ES-I3 (cell line): ENCODE measurements around the gene LYRM7.

Experiments used
- H3K36me3 ChIP-seq: 2 replicates; pipeline ENCODE4 v1.6.1; 2013; ENCODE audit warnings: mild to moderate bottlenecking, low read length, control low read depth, moderate library complexity; ENCODE audit not compliant: insufficient read depth
- H3K4me1 ChIP-seq: 2 replicates; pipeline ENCODE4 v1.6.1; 2013; ENCODE audit warnings: mild to moderate bottlenecking, control low read depth, low read length; ENCODE audit not compliant: insufficient read depth
- H3K9ac ChIP-seq: 2 replicates; pipeline ENCODE4 v1.6.1; 2013; ENCODE audit warnings: low read depth, mild to moderate bottlenecking, low read length, moderate library complexity
- H3K9me3 ChIP-seq: 2 replicates; pipeline ENCODE4 v1.6.1; 2013; ENCODE audit warnings: mild to moderate bottlenecking, low read length, moderate library complexity; ENCODE audit not compliant: control insufficient read depth, insufficient read depth

LYRM7 gene

DNA sequence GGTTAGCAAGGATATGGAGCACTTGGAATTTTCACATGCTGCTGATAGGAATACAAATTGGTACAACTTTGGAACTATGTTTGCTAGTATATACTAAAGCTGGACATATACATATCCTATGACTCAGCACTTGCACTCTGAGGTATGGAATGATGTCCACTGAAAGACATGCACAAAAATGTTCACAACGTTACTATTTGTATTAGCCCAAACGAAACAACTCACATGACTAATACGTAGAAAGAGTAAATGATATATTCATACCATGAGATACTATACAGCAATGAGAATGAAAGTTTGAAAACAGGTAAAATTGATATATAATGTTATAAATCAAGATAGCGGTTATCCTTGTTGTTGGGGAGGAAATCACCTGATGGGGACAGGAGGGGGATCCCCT is 47.6 kb downstream of the LYRM7 start:
- H3K36me3 ChIP-seq, result no peaks in the 10 kb centered on the region
- H3K9ac ChIP-seq, result no peak overlapping the region
- no peaks in the 10 kb centered on the region for H3K4me1 ChIP-seq
- no peaks in the 10 kb centered on the region for H3K9me3 ChIP-seq

DNA sequence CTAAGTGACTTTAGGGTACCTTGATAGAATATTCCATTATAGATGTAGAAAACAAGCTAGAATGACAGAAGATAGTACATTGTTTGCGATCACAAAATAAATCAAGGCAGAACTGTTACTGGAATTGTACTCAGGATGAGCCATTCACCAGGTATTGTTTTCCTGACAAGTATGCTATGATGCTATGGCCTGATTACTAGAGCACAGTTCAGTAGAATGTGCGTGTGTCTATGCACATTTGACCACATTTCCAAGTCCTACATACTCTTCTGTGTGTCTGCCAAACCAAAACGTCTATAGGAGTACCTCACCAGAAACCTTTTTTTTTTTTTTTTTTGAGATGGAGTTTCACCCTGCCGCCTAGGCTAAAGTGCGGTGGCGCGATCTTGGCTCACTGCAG is 49.8 kb downstream of the LYRM7 start:
- Histone ChIP-seq H3K4me1 (no peaks in the 10 kb centered on the region), H3K9ac (no peak overlapping the region), H3K36me3 (no peaks in the 10 kb centered on the region), H3K9me3 (no peaks in the 10 kb centered on the region)

DNA sequence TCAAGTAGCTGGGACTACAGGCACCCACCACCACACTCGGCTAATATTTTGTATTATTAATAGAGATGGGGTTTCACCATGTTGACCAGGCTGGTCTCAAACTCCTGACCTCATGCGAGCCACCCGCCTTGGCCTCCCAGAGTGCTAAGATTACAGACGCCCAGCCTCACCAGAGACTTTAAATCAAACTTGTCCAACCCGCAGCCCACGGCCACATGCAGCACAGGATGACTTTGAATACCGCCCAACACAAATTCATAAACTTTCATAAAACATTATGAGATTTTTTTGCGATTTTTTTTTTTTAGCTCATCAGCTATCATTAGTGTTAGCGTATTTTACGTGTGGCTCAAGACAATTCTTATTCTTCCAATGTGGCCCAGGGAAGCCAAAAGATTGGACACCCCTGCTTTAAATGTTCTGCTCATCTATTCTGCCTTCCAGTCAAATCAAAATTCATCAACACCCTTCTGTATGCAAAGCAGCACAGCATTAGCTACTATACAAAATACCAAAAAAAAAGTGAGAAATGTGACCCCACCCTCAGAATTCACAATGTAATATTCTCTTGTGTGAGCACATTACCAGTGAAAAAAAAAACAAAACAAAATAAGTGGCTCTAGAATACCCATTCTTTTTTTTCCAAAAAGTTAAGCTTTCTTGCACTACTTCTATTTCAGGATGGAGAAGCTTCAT is 50.4 kb downstream of the LYRM7 start:
- Histone ChIP-seq H3K4me1 (no peaks in the 10 kb centered on the region), H3K9me3 (no peaks in the 10 kb centered on the region), H3K9ac (no peak overlapping the region), H3K36me3 (no peaks in the 10 kb centered on the region)

DNA sequence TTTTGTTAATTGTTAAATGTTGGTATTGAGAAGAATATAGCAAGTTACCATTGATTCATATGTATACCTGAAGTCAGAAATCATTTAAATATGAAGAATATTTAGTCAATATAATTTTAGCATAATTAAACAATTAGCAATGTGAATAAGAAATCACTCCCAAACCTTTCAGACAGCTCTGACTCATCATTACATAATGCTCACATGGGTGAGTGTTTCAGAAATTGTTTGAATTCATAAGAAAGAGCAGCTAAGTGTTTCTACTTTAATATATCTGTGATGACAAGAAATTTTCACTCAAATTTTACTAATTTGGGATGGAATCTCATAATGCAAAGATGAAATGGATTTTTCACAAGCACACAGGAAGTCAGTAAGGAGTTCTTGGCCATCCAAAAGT is 51.1 kb downstream of the LYRM7 start:
- H3K36me3 ChIP-seq, result no peaks in the 10 kb centered on the region
- no peak overlapping the region for H3K9ac ChIP-seq
- no peaks in the 10 kb centered on the region for H3K9me3 ChIP-seq
- no peaks in the 10 kb centered on the region for H3K4me1 ChIP-seq

DNA sequence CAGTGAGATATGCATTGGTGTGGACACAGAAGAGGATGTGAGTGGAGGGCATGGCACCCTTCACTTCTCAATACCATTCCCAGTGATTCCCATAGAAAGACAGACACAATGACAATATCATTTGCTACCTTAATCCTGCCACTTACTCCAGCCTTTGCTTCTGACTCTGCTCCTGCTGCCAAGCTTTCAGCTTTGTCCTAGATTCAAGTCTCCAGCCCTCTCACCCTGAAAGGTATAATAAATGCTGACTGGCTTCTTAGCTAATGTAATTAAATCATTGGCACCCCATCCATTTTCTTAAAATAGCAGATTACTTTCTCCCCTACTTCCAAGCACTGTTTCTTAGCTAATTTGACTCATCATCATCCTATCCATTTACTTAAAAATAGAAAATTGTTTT is 52.0 kb downstream of the LYRM7 start:
- Histone ChIP-seq H3K36me3 (no peaks in the 10 kb centered on the region), H3K4me1 (no peaks in the 10 kb centered on the region), H3K9me3 (no peaks in the 10 kb centered on the region), H3K9ac (no peak overlapping the region)

DNA sequence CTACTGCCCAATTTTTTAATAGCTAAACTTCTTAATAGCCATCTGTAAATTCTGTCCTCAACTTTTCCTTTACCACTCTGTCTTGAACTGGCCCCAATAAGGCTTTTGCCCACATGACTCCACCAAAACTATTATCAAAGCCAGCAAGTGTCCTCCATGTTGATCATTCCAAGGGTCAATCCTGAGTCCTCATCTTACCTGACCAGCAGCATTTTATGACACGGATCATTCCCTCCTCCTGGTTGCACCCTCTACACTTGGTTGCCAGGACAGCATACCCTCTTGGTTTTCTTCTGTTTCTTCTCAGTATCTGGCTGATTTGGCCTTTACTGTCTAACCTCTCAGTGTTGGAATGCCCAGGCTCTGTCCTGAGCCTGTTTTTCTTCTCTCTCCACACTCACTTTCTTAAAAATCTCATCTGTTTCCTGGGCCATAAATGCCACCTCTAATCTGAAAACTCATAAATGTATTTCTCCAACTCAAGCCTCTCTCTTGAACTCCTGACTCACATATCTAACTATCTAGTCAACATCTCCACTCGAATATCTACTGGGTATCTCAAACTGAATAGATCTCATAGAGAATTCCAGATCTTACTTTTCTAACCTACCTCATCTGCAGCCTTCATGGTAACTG is 53.1 kb downstream of the LYRM7 start:
- H3K4me1 ChIP-seq, result no peaks in the 10 kb centered on the region
- H3K36me3 ChIP-seq, result no peaks in the 10 kb centered on the region
- H3K9me3 ChIP-seq, result no peaks in the 10 kb centered on the region
- no peak overlapping the region for H3K9ac ChIP-seq

DNA sequence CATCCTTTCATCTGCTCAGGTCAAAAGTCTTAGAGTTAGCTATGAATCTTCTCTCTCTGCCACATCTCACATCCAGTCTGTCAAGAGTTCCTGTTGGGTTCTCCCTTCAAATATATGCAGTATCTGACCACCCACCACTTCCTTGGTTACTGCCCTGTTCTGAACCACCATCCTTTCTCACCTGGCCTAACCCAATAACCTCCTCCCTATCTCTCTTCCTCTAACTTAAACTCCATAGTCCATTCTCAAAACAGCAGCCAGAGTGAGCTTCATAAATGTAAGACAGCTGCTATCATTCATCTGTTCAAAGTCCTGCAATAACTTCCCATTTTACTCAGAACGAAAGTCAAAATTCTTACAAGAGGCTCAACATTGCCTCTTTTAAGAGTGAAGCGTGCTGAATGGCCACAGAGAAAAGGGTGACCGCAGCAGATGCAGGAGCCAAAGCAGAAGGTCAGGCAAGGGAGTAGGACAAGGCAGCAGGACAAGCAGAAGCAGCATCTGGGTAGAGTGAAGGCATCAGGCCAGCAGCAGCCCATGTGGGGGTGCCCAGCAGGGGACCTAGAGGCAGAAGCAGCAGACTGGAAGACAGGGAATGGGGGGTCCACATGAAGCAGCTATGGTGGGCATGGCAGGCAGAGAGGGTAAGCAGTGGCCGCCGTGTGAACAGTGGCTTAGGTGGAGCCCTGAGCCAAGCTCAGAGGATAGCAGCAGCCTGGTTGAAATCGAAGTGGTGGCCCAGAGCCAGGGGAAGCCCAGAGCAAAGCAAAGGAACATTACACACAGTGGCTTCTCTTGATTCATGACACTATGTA is 53.9 kb downstream of the LYRM7 start:
- Histone ChIP-seq H3K9ac (no peak overlapping the region), H3K36me3 (no peaks in the 10 kb centered on the region), H3K9me3 (no peaks in the 10 kb centered on the region), H3K4me1 (no peaks in the 10 kb centered on the region)

DNA sequence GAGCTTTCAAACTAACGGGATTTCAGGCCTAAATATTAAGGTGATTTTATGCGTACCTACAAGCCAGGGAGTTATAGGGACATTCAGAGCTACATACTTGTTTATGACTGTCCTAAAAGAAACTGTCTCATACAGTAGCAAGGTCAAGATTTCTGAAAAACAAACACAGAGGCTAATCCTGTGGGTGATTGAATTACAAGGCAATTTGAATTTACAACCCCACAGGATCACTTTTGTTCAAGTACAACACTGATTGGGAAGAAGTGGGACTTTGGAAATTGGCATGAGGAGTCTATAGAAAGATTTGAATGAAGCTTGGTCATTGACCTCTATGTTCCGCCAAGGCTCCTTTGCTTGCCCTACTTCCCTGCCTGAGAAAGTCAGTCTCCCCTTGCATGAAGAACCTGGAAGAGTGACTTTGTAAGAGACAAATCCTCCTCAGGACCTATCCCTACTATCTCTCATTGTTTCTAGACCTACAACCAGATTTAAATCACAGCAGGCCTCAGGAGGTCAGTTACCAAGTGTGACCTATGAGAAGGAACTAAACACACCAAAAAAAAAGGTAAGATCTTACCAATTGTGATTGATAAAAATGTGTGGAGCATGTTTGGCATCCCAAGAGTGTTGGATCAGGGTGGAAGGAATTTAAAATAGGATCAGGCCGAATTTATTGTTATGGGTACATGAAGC is 54.7 kb downstream of the LYRM7 start:
- H3K36me3 ChIP-seq, result no peaks in the 10 kb centered on the region
- no peaks in the 10 kb centered on the region for H3K9me3 ChIP-seq
- no peaks in the 10 kb centered on the region for H3K4me1 ChIP-seq
- no peak overlapping the region for H3K9ac ChIP-seq

DNA sequence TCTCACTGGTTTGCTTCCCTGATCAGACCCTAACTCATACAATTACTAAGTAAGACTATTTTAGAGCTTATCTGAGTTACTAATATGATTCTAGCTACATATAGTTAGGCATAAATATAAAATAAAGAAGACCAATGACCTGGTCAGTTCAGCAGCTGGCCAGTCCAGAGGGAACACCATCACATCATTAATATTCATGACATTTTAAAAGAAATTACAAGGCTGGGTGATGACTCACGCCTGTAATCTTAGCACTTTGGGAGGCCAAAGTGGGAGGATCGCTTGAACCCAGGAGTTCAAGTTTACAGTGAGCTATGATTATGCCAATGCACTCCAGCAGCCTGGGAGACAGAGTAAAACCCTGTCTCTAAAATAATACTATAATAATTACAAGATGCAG is 56.2 kb downstream of the LYRM7 start:
- no peaks in the 10 kb centered on the region for H3K9me3 ChIP-seq
- H3K36me3 ChIP-seq, result no peaks in the 10 kb centered on the region
- H3K4me1 ChIP-seq, result no peaks in the 10 kb centered on the region
- no peak overlapping the region for H3K9ac ChIP-seq

DNA sequence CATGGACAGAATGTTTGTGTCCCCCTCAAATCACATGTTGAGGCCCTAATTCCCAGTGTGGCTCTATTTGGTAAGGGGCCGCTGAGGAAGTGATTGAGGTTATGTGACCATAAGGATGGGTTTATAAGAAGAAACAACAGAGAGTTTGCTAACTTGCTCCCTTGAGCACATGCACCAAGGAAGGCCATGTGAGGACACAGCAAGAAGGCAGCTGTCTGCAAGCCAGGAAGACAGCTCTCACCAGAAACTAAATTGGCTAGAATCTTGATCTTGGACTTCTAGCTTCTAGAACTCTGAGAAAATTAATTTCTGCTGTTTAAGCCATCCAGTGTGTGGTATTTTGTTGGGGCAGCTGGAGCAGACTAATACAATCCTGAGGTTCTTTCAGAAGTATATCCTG is 57.9 kb downstream of the LYRM7 start:
- Histone ChIP-seq H3K36me3 (no peaks in the 10 kb centered on the region), H3K9ac (no peak overlapping the region), H3K4me1 (no peaks in the 10 kb centered on the region), H3K9me3 (no peaks in the 10 kb centered on the region)

DNA sequence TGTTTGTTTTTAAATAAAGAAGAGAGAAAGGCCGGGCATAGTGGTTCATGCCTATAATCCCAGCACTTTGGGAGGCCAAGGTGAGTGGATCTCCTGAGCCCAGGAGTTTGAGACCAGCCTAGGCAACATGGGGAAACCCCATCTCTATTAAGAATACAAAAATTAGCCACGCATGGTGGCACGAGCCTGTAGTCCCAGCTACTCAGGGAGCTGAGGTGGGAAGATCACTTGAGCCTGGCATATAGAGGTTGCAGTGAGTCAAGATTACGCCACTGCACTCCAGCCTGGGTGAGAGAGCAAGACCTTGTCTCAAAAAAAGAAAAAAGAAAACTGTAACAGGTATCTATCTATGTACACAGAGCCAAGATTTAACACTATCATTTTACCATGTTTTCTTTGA is 58.9 kb downstream of the LYRM7 start:
- no peaks in the 10 kb centered on the region for H3K9me3 ChIP-seq
- no peaks in the 10 kb centered on the region for H3K36me3 ChIP-seq
- H3K4me1 ChIP-seq, result no peaks in the 10 kb centered on the region
- no peak overlapping the region for H3K9ac ChIP-seq

DNA sequence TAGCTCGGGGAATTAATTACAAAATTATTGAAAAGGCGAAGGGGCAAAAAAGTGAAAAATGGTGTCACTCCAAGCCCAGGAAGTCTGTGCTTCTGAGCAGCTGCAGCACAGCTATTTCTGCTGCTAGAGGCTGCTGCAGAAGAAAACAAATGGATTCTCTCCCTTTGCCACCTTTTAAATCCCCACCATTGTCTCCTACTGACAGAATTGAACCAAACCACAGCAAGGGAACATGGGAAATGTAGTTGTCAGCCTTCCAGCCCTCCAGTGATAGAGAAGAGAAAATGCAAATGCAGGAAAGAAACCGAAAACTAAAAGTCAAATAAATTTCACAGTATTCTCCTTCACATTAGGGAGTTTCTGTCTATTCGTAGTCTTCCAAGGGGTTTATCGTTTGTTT is 59.7 kb downstream of the LYRM7 start:
- Histone ChIP-seq H3K9ac (no peak overlapping the region), H3K36me3 (no peaks in the 10 kb centered on the region), H3K4me1 (no peaks in the 10 kb centered on the region), H3K9me3 (no peaks in the 10 kb centered on the region)

DNA sequence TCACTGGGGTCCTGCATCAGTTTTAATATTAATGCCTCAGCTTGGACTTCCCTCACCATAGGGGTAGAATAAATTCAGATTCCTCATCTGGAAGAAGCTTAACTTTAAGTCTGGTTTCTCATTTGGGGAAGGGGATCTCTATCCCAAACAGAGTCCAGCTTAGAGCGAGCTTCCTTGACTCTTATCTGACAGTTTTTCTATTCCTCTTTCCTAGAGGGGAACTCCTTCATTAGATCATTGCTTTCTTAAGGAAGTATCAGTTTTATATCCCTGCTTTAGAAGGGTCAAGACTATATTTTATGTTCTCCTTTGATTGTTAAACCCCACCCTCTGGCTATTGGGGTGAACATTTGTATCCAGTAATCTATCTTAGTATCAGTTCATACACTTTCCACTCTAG is 68.9 kb downstream of the LYRM7 start:
- Histone ChIP-seq H3K4me1 (no peaks in the 10 kb centered on the region), H3K9me3 (no peaks in the 10 kb centered on the region), H3K36me3 (no peaks in the 10 kb centered on the region), H3K9ac (no peak overlapping the region)

DNA sequence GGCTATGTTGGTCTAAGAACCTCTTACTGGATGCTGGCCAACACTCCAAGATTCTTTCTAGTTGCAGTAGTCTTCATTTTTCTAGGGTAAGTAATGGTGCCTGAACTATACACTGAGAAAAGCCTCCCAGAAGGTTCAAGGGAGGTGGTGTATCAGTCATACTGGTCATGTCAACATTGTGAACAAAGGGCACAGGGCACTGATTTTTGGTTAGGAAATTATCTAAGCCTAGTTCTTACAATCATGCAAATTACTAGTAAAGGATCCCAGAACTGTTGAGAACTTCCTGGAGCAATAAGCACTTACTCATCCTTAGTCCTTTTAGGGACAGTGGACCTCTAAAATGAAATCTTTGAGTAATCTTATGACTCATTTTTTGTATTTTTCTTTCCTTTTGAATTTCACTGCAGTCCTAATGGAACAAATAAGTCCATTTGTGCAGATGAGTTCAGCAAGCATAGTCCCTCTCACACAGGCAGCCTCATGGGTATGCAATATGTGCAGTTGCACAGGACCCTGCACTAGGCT is 72.0 kb downstream of the LYRM7 start:
- no peaks in the 10 kb centered on the region for H3K36me3 ChIP-seq
- no peaks in the 10 kb centered on the region for H3K4me1 ChIP-seq
- no peak overlapping the region for H3K9ac ChIP-seq
- no peaks in the 10 kb centered on the region for H3K9me3 ChIP-seq
